Measurements from ENCODE around the gene SERP1.

Gene SERP1

DNA sequence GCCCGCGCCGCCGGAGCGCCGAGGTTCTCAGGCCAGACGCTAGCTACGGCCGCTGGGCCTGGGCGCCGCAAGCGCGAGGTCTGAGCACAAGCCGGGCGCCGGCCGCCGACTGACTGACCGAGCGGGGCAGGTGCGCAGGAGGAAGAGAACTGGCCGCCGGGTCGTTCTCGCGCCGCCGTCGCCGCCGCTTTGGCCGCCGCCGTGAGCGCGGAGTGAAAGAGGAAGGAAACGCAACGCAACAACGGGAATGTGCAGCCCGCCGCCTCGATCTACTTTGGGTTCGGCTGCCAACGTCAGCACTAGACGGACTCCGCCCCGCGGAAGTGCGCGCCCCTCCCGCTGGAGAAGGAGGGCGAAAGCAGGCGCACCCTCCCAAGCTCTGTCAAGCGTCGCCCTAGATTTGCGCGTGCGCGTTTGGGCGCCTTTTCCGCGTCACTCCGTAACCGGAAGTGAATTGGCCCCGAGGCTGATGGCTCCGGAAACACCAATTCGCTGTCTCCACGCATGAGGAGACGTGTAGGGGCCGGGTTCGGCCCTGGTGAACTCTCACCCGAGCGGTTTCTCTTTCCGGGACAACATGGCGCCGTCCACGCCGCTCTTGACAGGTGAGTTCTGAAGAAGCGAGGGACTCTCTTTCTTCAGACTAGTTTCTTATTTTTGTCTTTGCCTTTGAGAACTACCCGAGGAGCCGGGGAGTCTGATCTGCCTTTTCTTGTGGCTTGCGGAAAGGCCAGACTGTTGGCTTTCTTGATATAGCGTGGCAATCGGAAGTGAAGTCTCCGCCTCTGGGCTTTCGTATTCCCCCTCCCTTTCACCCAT lies at the start of gene SERP1, which contains the start of gene EIF2A:
Gene SERP1 (minus strand): TSS at position 271 of the 819 bp plus-strand sequence. CDS start 361 bp downstream, outside the sequence.
Gene EIF2A (plus strand): TSS at position 562 of the 819 bp plus-strand sequence. CDS start 16 bp downstream, at position 578.
- TF ChIP-seq CTCF (IDR thresholded peaks at IDR 0.05; ENCODE audit: control insufficient read depth, extremely low read depth, insufficient read depth), result no peak
- DNase-seq (ENCODE audit: low read depth), result peak; percentile 98
- H3K4me3 ChIP-seq (ENCODE audit: low read depth, low read length), result peak within 1 kb of the TSS; percentile 98

GRCh38 chr3:150594150-150594549 lies 47.9 kb upstream of the SERP1 start:
- DNase-seq (ENCODE audit: low read depth), result no peak
- no peak overlapping the region for H3K4me3 ChIP-seq (ENCODE audit: low read depth, low read length)
- TF ChIP-seq CTCF (IDR thresholded peaks at IDR 0.05; ENCODE audit: control insufficient read depth, extremely low read depth, insufficient read depth), result no peak

- no peak overlapping the region for H3K4me3 ChIP-seq (ENCODE audit: low read depth, low read length)
- no peak for DNase-seq (ENCODE audit: low read depth)
- no peak for TF ChIP-seq CTCF (IDR thresholded peaks at IDR 0.05; ENCODE audit: control insufficient read depth, extremely low read depth, insufficient read depth)
Measured at GRCh38 chr3:150589759-150590158, 43.5 kb upstream of the SERP1 start.

DNA sequence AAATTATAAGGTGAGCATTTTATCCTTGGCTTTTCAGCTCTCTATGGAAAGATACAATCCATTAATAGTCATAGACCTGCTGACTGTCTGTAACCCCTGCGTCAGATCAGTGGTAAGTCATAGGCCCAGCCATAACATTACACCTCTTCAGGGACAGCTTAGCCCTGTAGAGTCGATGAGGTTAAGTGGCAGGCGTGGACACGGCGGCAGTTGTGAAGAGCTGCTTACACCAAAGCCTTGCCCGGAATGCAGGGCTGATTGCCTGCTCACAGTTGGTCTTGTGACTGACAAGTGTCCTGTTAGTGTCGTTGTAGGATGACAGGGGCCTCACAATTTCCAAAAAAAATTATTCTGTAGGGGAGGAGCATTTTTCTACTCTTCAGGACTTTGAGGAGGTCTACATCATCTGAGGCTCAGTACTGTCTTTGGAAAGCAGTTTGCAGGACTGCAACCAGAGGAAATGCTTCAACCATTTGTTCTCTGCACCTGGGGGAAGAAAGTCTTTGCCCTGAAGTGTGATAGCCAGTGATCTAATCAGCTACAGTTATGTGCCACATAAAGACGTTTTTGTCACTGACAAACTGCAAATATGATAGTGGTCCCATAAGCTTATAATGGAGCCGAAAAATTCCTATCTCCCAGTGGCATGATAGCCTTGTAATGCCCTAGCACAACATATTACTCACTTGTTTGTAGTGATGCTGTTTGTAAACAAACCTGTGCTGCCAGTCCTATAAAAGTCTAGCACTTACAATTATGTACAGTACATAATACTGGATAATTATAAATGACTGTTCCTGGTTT lies 41.9 kb upstream of the SERP1 start:
- H3K4me3 ChIP-seq (ENCODE audit: low read depth, low read length), result no peak overlapping the region
- DNase-seq (ENCODE audit: low read depth), result peak; percentile 38
- no peak for TF ChIP-seq CTCF (IDR thresholded peaks at IDR 0.05; ENCODE audit: control insufficient read depth, extremely low read depth, insufficient read depth)

DNA sequence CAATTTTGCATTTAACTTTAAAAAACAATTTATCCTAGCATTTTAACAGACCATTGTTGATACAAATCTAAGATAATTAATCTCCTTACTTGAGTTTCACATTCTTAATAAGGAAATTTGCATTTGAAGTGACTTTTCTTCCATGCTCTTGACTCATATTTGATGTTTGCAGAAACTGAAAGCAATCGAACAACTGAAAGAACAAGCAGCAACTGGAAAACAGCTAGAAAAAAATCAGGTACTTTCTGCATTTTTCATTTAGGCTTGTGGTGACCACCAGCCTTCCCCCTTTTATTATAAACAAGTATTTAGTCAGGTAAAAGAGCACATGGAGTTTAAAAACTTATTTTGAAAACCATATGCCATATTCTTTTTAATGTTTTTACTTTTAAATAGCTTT lies 36.7 kb upstream of the SERP1 start:
- TF ChIP-seq CTCF (IDR thresholded peaks at IDR 0.05; ENCODE audit: control insufficient read depth, extremely low read depth, insufficient read depth), result no peak
- no peak for DNase-seq (ENCODE audit: low read depth)
- no peak overlapping the region for H3K4me3 ChIP-seq (ENCODE audit: low read depth, low read length)

GRCh38 chr3:150582620-150583019 lies 36.3 kb upstream of the SERP1 start:
- TF ChIP-seq CTCF (IDR thresholded peaks at IDR 0.05; ENCODE audit: control insufficient read depth, extremely low read depth, insufficient read depth), result no peak

More at GRCh38 chr3:150582620-150583019, 36.3 kb upstream of the SERP1 start:
- no peak for DNase-seq (ENCODE audit: low read depth)
- no peak overlapping the region for H3K4me3 ChIP-seq (ENCODE audit: low read depth, low read length)

Data from LNCaP clone FGC (cell line).